GM15510 (cell line): ENCODE data around the gene NKPD1.

Source experiments
- POLR2A ChIP-seq: IDR thresholded peaks from 3 replicates; pipeline ENCODE4 v1.6.1; 2011; ENCODE audit warnings: borderline replicate concordance; ENCODE audit not compliant: insufficient read length; ENCODE audit errors: extremely low read depth

NKPD1 gene

DNA sequence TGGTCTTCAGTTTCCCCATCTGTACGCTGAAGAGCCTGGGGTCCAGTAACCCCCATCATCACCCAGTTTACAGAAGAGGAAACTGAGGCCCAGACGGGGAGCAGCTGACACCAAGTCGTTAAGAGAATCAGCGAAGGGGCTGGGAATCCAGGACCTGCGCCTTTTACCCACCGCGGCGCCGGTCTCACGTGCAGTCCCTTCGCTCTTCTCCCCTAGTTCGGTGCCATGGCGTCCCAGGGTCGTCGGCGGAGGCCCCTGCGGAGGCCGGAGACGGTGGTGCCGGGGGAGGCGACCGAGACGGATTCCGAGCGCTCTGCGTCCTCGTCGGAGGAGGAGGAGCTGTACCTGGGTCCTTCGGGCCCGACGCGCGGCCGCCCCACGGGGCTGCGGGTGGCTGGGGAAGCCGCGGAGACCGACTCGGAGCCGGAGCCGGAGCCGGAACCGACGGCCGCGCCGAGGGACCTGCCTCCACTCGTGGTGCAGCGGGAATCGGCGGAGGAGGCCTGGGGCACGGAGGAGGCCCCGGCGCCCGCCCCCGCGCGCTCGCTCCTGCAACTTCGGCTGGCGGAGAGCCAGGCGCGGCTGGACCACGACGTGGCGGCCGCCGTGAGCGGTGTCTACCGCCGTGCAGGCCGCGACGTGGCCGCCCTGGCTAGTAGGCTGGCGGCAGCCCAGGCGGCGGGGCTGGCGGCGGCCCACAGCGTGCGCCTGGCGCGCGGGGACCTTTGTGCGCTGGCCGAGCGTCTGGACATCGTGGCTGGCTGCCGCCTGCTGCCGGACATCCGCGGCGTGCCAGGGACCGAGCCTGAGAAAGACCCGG is 18.5 kb upstream of the NKPD1 start:
- TF ChIP-seq POLR2A: no peak

- peak; percentile 75 for TF ChIP-seq POLR2A
These were observed 17.7 kb upstream of the NKPD1 start, which contains the start of gene BLOC1S3 for GRCh38 chr19:45178262-45179071. TSS of gene BLOC1S3 (plus strand) at chr19:45178784. CDS start at chr19:45179297, 513 bp downstream.

DNA sequence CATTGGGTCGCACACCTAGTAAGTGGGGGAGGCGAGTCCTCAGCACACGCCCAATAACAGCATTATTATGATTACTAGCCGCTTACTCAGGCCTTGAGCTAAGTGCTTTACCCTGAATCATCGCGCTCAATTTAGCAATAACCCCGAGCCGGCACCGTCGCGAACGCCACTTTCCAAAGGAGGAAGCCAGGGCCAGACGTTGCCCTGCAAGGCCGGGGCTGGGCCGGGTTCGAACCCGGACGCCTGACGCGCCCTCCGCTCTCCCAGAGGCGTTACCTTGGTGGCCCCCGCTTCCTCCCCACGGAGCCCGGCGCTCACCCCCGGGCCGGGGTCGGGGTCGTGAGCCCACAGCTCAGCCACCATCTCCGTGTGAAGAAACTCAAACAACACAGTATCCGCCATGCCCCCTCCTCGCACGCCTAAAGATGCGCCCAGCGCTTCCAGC is 17.1 kb upstream of the NKPD1 start, which contains the start of gene TRAPPC6A:
Gene TRAPPC6A, minus strand, starts transcription at position 421 of the 445 bp plus-strand sequence. Its CDS starts 19 bp downstream, at position 402.
- TF ChIP-seq POLR2A: peak; percentile 68

DNA sequence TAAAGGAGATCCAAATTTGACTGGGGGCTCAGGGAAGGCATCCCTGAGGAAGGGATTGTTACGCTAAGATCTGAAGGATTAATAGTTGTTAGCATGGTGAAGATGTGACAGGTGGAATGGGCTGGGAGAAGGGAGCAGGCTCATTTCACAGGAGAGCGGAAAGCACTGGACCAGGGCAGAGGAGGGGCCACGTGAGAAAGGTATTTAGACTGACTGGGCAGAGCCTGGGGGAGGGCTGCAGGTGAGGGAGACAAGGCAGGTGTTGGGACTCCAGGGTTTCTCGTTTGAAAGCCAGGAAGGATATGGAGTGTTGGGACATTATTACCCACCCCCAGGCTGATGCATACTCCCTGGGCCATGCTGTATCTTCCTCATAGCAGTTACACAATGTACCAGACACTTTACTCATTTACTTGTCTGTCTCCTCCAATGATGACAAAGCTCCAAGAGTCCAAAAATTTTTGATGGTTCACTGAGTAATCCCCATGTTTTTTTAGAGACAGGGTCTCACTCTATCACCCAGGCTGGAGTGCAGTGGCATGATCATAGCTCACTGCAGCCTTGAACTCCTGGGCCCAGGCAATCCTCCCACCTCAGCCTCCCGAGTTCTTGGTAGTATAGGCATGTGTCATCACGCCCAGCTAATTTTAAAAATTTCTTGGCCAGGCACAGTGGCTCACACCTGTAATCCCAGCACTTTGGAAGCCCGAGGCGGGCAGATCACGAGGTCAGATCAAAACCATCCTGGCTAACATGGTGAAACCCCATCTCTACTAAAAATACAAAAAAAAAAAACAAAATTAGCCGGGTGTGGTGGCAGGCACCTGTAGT is 14.9 kb upstream of the NKPD1 start:
- TF ChIP-seq POLR2A: no peak

GRCh38 chr19:45173816-45174215 is 13.0 kb upstream of the NKPD1 start:
- no peak for TF ChIP-seq POLR2A

- TF ChIP-seq POLR2A: no peak
These were observed 11.9 kb upstream of the NKPD1 start for GRCh38 chr19:45172611-45173208.

DNA sequence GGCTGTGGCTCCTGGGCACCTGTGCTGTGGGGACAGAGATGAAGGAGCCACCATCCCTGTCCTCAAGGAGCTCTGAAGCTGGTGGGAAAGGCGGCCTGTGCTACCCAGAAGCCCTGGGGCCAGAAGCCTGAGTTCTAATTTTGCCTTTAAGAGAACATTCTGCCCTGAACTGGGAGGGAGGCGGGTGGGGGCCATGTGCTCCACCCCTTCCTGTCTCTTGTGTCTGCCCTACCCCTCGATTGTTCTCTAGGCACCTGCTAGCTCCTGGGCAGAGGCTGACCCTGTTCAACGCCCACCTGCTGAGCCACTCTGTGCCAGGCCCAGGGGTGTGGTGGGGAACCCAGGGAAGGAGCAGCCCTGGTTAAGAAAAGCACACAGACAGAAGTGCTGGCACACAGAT is 11.4 kb upstream of the NKPD1 start:
- TF ChIP-seq POLR2A: no peak

DNA sequence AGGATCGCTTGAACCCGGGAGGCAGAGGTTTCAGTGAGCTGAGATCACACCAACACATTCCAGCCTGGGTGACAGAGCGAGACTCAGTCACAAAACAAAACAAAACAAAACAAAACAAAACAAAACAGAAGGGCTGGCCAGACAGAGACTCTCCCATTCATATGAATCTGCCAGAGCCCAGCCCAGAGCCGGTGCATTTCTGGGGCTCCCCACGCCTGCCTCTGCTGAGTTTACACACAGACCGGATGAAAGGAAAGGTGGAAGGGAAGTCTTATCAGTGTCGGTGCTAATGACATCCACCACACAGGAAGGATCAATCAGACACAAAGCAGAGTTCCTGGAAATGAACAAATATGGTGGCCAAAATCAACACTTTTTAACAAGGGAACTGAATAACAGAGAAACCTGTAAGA is 10.4 kb upstream of the NKPD1 start:
- no peak for TF ChIP-seq POLR2A

GRCh38 chr19:45170146-45171106 is 9.6 kb upstream of the NKPD1 start:
- no peak for TF ChIP-seq POLR2A

DNA sequence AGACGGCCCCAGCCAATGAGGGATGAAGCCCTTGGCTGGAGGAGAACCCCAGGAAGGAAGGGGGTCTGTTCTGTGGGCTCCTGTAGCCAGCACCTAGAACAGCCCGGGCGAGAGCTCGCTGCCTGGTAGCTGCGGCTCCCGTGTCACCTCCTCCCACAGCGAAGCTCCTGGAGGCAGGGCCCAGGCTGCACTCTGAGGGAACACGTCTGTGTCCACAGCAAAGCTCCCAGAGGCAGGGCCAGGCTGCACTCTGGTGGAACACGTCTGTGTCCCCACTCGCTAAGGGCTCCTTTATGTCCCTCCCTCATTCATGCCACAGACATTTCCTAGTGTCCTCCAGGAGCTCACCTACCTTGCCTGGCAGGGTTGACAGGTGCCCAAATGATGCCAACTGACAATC is 8.8 kb upstream of the NKPD1 start:
- TF ChIP-seq POLR2A: no peak

GRCh38 chr19:45168767-45169351 is 8.1 kb upstream of the NKPD1 start:
- no peak for TF ChIP-seq POLR2A

DNA sequence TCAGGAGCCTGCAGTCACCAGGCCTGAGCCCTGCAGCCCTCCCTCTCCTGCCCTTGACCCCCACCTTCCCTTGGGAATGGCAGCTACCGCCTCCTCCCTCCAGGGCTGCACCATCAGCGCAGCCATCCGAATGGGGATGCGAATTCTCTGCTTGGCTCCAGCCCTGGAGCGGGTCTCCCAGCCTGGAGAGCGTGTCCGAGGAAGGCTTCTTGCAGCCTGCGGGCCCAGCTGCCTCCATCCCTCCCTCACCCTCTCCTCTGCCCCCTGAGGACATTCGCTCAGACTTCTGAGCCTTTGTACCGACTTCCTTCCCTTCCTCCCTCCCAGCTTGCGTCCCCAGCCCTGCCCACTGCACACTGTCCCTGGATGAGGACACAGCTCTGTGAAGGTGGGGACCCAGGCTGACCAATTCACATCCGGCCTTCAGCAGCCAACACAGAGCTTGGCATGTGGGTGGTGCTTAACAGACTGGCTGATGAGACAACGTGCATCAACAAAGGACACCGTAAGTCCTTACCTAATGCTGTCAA is 6.0 kb upstream of the NKPD1 start:
- no peak for TF ChIP-seq POLR2A
